Activated CD4-positive, alpha-beta memory T cell treated with anti-CD3 and anti-CD28 coated beads, Interleukin-2, amount 10 ng/mL, durations not matched to agents 7 days and 5 days (primary cell): ENCODE results near the gene ULK3. TPM values are rescaled to one million over a fixed set of nuclear protein-coding genes. Genes with fewer than 3 reads are reported as not detected.
A peak's percentile ranks its signal among the peaks of the same experiment; 100 is the strongest.

ENCODE experiments used
- CTCF ChIA-PET: fragments of 350-600 bp; sonication (Branson Sonifier 250); formaldehyde crosslinking; loops from one replicate; lab custom pipeline; 2021; ENCODE audit warnings: antibody characterized with exemption, inconsistent platforms; lab: Charles Lee
- POLR2A ChIA-PET: fragments of 350-600 bp; sonication (Branson Sonifier 250); formaldehyde crosslinking; loops from one replicate; lab custom pipeline; 2021; ENCODE audit warnings: antibody characterized with exemption; lab: Charles Lee
- DNase-seq: peaks from one replicate; pipeline ENCODE4 v3.0.0-alpha.2; 2020
- H3K27ac Mint-ChIP-seq: one replicate; pipeline ENCODE4 v1.8.0; 2021; ENCODE audit warnings: mild to moderate bottlenecking, mixed read lengths
- H3K27me3 Mint-ChIP-seq: one replicate; pipeline ENCODE4 v1.8.0; 2021; ENCODE audit warnings: mixed read lengths
- H3K36me3 Mint-ChIP-seq: one replicate; pipeline ENCODE4 v1.8.0; 2021; ENCODE audit warnings: low read depth, mixed read lengths
- H3K4me1 Mint-ChIP-seq: one replicate; pipeline ENCODE4 v1.8.0; 2021; ENCODE audit warnings: mixed read lengths
- H3K4me3 Mint-ChIP-seq: one replicate; pipeline ENCODE4 v1.8.0; 2021; ENCODE audit warnings: mild to moderate bottlenecking, mixed read lengths
- H3K9me3 Mint-ChIP-seq: one replicate; pipeline ENCODE4 v1.8.0; 2021; ENCODE audit warnings: mixed read lengths
- total RNA-seq, 2 experiments: library from RNA; stranded (reverse); gene quantifications; one replicate each; pipeline ENCODE4 v1.2.3, GENCODE V29; 2021

The ULK3 gene
- total RNA-seq, 2 experiments from 2014 or later, result 74.9 to 84.2 TPM

GRCh38 chr15:74816624-74817369, 26.2 kb downstream of the ULK3 start:
- no peaks in the 10 kb centered on the region for H3K36me3 Mint-ChIP-seq
- CTCF ChIA-PET, result interaction anchor here (1.0 to 1.5 kb wide), 2 partner anchors 9 to 135 kb away, joined by 3 read pairs; no protein-coding TSS in a partner anchor
- no peak overlapping the region for H3K27ac Mint-ChIP-seq
- H3K4me1 Mint-ChIP-seq, result peaks cover 23% of the 10 kb centered on the region
- H3K9me3 Mint-ChIP-seq, result no peaks in the 10 kb centered on the region
- DNase-seq, result no peak
- POLR2A ChIA-PET, result interaction anchor here (1.8 to 2.4 kb wide), 2 partner anchors 12 to 28 kb away, joined by 5 to 6 read pairs; no protein-coding TSS in a partner anchor
- H3K4me3 Mint-ChIP-seq, result no peak overlapping the region
- no peaks in the 10 kb centered on the region for H3K27me3 Mint-ChIP-seq

GRCh38 chr15:74815961-74816360, 27.0 kb downstream of the ULK3 start:
- POLR2A ChIA-PET, result interaction anchor here (1.4 to 1.8 kb wide), 3 partner anchors 11 to 38 kb away, joined by 3 to 5 read pairs (median 3); no protein-coding TSS in a partner anchor

GRCh38 chr15:74815121-74815934, 27.6 kb downstream of the ULK3 start:
- Mint-ChIP-seq H3K4me3 (no peak overlapping the region), H3K27ac (no peak overlapping the region), H3K4me1 (peaks cover 23% of the 10 kb centered on the region), H3K36me3 (no peaks in the 10 kb centered on the region), H3K27me3 (peaks cover 2% of the 10 kb centered on the region), H3K9me3 (no peaks in the 10 kb centered on the region)
- POLR2A ChIA-PET, result interaction anchor here (1.1 to 1.8 kb wide), 4 partner anchors 10 to 38 kb away, joined by 3 to 5 read pairs (median 3); no protein-coding TSS in a partner anchor
- no peak for DNase-seq
- CTCF ChIA-PET, result interaction anchor here (0.9 kb wide), 1 partner anchor 16 kb away, joined by 3 read pairs; no protein-coding TSS in a partner anchor

More at GRCh38 chr15:74815961-74816360, 27.0 kb downstream of the ULK3 start:
- Mint-ChIP-seq H3K27ac (no peak overlapping the region), H3K9me3 (no peaks in the 10 kb centered on the region), H3K4me1 (peaks cover 23% of the 10 kb centered on the region), H3K4me3 (no peak overlapping the region), H3K27me3 (peaks cover 2% of the 10 kb centered on the region), H3K36me3 (no peaks in the 10 kb centered on the region)
- DNase-seq, result no peak
- CTCF ChIA-PET, result interaction anchor here (0.9 kb wide), 1 partner anchor 16 kb away, joined by 3 read pairs; no protein-coding TSS in a partner anchor

- H3K9me3 Mint-ChIP-seq, result no peaks in the 10 kb centered on the region
- no peaks in the 10 kb centered on the region for H3K36me3 Mint-ChIP-seq
- CTCF ChIA-PET, result interaction anchor here (38.3 kb wide), 1 partner anchor 33 kb away, joined by 1235 read pairs; the partner anchor contains the start of gene CSK
- POLR2A ChIA-PET, result interaction anchor here (35.1 kb wide), 1 partner anchor 31 kb away, joined by 1214 read pairs; the partner anchor contains the start of gene CSK
- H3K4me1 Mint-ChIP-seq, result peaks cover 12% of the 10 kb centered on the region
- no peak within 1 kb of the TSS for H3K27ac Mint-ChIP-seq
- no peak for DNase-seq
- peaks cover 4% of the 10 kb centered on the region for H3K27me3 Mint-ChIP-seq
- H3K4me3 Mint-ChIP-seq, result no peak within 1 kb of the TSS
Measured at GRCh38 chr15:74812533-74812932, 30.4 kb downstream of the ULK3 start, which contains the start of gene LMAN1L. LMAN1L (plus strand) TSS chr15:74812835; CDS start chr15:74812855, 20 bp downstream.

- H3K9me3 Mint-ChIP-seq, result no peaks in the 10 kb centered on the region
- ChIA-PET CTCF (interaction anchor here (1.4 to 38.3 kb wide), 3 partner anchors 26 to 84 kb away, joined by 3 to 1235 read pairs (median 4); partner anchors contain the start of gene CSK), POLR2A (interaction anchor here (35.1 kb wide), 1 partner anchor 29 kb away, joined by 1214 read pairs; the partner anchor contains the start of gene CSK)
- peaks cover 4% of the 10 kb centered on the region for H3K27me3 Mint-ChIP-seq
- peaks cover 13% of the 10 kb centered on the region for H3K4me1 Mint-ChIP-seq
- H3K27ac Mint-ChIP-seq, result no peak overlapping the region
- H3K4me3 Mint-ChIP-seq, result no peak overlapping the region
- peaks cover 2% of the 10 kb centered on the region for H3K36me3 Mint-ChIP-seq
- no peak for DNase-seq
Measured at GRCh38 chr15:74809956-74810355, 33.0 kb downstream of the ULK3 start.

GRCh38 chr15:74809242-74809641, 33.7 kb downstream of the ULK3 start:
- no peak overlapping the region for H3K4me3 Mint-ChIP-seq
- peaks cover 17% of the 10 kb centered on the region for H3K4me1 Mint-ChIP-seq
- H3K27ac Mint-ChIP-seq, result peak overlapping the region; percentile 40
- H3K9me3 Mint-ChIP-seq, result no peaks in the 10 kb centered on the region
- peaks cover 7% of the 10 kb centered on the region for H3K36me3 Mint-ChIP-seq
- ChIA-PET POLR2A (interaction anchor here (1.5 to 35.1 kb wide), 3 partner anchors 9 to 28 kb away, joined by 6 to 1214 read pairs (median 16); partner anchors contain the start of gene CSK), CTCF (interaction anchor here (1.4 to 38.3 kb wide), 2 partner anchors 29 to 84 kb away, joined by 3 to 1235 read pairs; partner anchors contain the start of gene CSK)
- peaks cover 4% of the 10 kb centered on the region for H3K27me3 Mint-ChIP-seq
- DNase-seq, result no peak

- Mint-ChIP-seq H3K4me1 (peaks cover 21% of the 10 kb centered on the region), H3K27me3 (peaks cover 4% of the 10 kb centered on the region), H3K36me3 (peaks cover 11% of the 10 kb centered on the region), H3K9me3 (no peaks in the 10 kb centered on the region), H3K27ac (no peak overlapping the region), H3K4me3 (no peak overlapping the region)
- POLR2A ChIA-PET, result interaction anchor here (0.8 to 35.1 kb wide), 5 partner anchors 9 to 84 kb away, joined by 3 to 1214 read pairs (median 6); partner anchors contain the start of gene CSK
- DNase-seq, result no peak
- CTCF ChIA-PET, result interaction anchor here (1.4 to 38.3 kb wide), 2 partner anchors 29 to 85 kb away, joined by 3 to 1235 read pairs; partner anchors contain the start of gene CSK
Measured at GRCh38 chr15:74808840-74809229, 34.1 kb downstream of the ULK3 start.

GRCh38 chr15:74808078-74808839, 34.7 kb downstream of the ULK3 start:
- peaks cover 21% of the 10 kb centered on the region for H3K4me1 Mint-ChIP-seq
- H3K4me3 Mint-ChIP-seq, result no peak overlapping the region
- H3K36me3 Mint-ChIP-seq, result peaks cover 15% of the 10 kb centered on the region
- no peaks in the 10 kb centered on the region for H3K9me3 Mint-ChIP-seq
- POLR2A ChIA-PET, result interaction anchor here (0.7 to 35.1 kb wide), 8 partner anchors 9 to 143 kb away, joined by 3 to 1214 read pairs (median 3); partner anchors contain the start of gene CSK
- CTCF ChIA-PET, result interaction anchor here (0.6 to 38.3 kb wide), 4 partner anchors 15 to 142 kb away, joined by 3 to 1235 read pairs (median 5); partner anchors contain the start of gene CSK
- peaks cover 4% of the 10 kb centered on the region for H3K27me3 Mint-ChIP-seq
- H3K27ac Mint-ChIP-seq, result no peak overlapping the region
- no peak for DNase-seq

GRCh38 chr15:74807282-74807681, 35.7 kb downstream of the ULK3 start:
- Mint-ChIP-seq H3K9me3 (no peaks in the 10 kb centered on the region), H3K36me3 (peaks cover 21% of the 10 kb centered on the region), H3K27me3 (peaks cover 4% of the 10 kb centered on the region), H3K4me3 (no peak overlapping the region), H3K27ac (no peak overlapping the region), H3K4me1 (peaks cover 21% of the 10 kb centered on the region)
- POLR2A ChIA-PET, result interaction anchor here (0.7 to 35.1 kb wide), 5 partner anchors 12 to 142 kb away, joined by 3 to 1214 read pairs (median 5); partner anchors contain the start of gene CSK
- DNase-seq, result no peak
- CTCF ChIA-PET, result interaction anchor here (0.6 to 38.3 kb wide), 3 partner anchors 14 to 67 kb away, joined by 3 to 1235 read pairs (median 7); partner anchors contain the start of gene CSK

- H3K27ac Mint-ChIP-seq, result no peak overlapping the region
Measured at GRCh38 chr15:74804935-74805334, 38.0 kb downstream of the ULK3 start.

More at GRCh38 chr15:74804935-74805334, 38.0 kb downstream of the ULK3 start:
- H3K9me3 Mint-ChIP-seq, result no peaks in the 10 kb centered on the region
- peaks cover 2% of the 10 kb centered on the region for H3K27me3 Mint-ChIP-seq
- ChIA-PET POLR2A (interaction anchor here (1.2 to 35.1 kb wide), 3 partner anchors 11 to 24 kb away, joined by 5 to 1214 read pairs (median 11); partner anchors contain the start of gene CSK), CTCF (interaction anchor here (1.1 to 38.3 kb wide), 4 partner anchors 25 to 169 kb away, joined by 3 to 1235 read pairs (median 4); partner anchors contain the start of gene CSK)
- H3K36me3 Mint-ChIP-seq, result peaks cover 42% of the 10 kb centered on the region
- no peak overlapping the region for H3K4me3 Mint-ChIP-seq
- peaks cover 27% of the 10 kb centered on the region for H3K4me1 Mint-ChIP-seq
- no peak for DNase-seq
